Sigmoid colon (tissue), 4 donors: ENCODE data around the gene TBCK.

Experiments used
- POLR2A ChIP-seq, 2 donors: fragments of 450-650 bp; IDR thresholded peaks; one replicate each; pipeline ENCODE4 v1.6.1; 2016; ENCODE audit warnings: antibody characterized with exemption in 2 of 2, mild to moderate bottlenecking in 2 of 2, moderate library complexity in 2 of 2
- POLR2AphosphoS5 ChIP-seq, 4 donors: sonication (generic); formaldehyde crosslinking; IDR thresholded peaks; one replicate each; pipeline ENCODE4 v1.6.1; 2017; ENCODE audit warnings: antibody characterized with exemption in 4 of 4

DNA sequence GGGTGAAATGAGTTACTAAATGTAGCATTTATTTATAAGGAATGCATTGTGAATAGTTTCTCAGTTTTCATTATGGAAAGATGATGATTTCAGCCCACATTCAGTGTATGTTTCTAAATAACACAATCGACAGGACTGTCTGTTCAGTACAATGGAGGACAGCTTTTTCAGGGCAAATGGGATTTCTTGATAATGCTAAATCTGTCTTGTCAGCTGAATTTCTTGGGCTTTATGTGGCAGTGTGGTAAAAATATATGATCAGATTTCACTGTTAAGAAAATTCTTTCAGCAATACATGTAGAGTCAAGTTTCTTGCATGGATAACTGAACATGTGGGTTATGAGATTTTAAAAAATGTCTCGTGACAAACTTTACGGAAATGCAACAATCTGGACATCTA, 269.9 kb downstream of the TBCK start:
- no peak for TF ChIP-seq POLR2A (IDR thresholded peaks at IDR 0.05)
- TF ChIP-seq POLR2AphosphoS5 (IDR thresholded peaks at IDR 0.05), result no peak
